Measurements from ENCODE around the gene SCFD2.

DNA sequence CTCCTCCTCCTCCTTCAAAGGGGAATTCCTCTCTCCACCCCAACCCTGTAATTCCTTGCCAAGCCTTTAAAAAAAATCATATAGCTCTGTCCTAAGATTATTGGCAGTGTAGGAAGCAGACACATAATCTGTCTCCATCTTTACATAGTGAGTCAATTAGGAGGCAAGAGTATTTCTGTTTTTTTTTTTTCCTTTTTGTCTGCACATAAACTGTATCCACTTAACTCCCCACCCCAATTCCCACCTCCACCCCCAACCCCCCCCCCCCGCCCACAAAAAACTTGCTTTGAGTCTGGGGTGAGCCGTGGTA, 321.3 kb downstream of the SCFD2 start:
- TF ChIP-seq EZH2phosphoT487 (IDR thresholded peaks at IDR 0.05; ENCODE audit: borderline replicate concordance, low read length) (no peak), EZH2 (IDR thresholded peaks at IDR 0.05; ENCODE audit: low read length, unreplicated experiment) (no peak)
- TF ChIP-seq, protein P1, sequence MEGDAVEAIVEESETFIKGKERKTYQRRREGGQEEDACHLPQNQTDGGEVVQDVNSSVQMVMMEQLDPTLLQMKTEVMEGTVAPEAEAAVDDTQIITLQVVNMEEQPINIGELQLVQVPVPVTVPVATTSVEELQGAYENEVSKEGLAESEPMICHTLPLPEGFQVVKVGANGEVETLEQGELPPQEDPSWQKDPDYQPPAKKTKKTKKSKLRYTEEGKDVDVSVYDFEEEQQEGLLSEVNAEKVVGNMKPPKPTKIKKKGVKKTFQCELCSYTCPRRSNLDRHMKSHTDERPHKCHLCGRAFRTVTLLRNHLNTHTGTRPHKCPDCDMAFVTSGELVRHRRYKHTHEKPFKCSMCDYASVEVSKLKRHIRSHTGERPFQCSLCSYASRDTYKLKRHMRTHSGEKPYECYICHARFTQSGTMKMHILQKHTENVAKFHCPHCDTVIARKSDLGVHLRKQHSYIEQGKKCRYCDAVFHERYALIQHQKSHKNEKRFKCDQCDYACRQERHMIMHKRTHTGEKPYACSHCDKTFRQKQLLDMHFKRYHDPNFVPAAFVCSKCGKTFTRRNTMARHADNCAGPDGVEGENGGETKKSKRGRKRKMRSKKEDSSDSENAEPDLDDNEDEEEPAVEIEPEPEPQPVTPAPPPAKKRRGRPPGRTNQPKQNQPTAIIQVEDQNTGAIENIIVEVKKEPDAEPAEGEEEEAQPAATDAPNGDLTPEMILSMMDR (conservative IDR thresholded peaks at IDR 0.05; ENCODE audit: low read depth, low read length): no peak

Measured in PC-3 (cell line).